ENCODE results near the gene KIFBP. TPM values are rescaled to one million over a fixed set of nuclear protein-coding genes. Genes with fewer than 3 reads are reported as not detected.

KIFBP gene
- 10 to 100 TPM; 48.2 to 58.9 TPM for total RNA-seq

GRCh38 chr10:68988530-68989316 lies at the start of gene KIFBP:
Gene KIFBP, plus strand, starts transcription at chr10:68988803. Its CDS starts 30 bp downstream, at chr10:68988833.

GRCh38 chr10:68955832-68956532 lies 32.6 kb upstream of the KIFBP start, which contains the start of gene DDX21:
Gene DDX21, plus strand, starts transcription at chr10:68956170. Its CDS starts 56 bp downstream, at chr10:68956226.

Other genes with a start within 250 kb of the KIFBP start
- under 1 TPM; under 0.01 to 0.34 TPM for gene STOX1, start 161.3 kb upstream of the KIFBP start, total RNA-seq
- 10 to 100 TPM; 22.4 to 26.0 TPM for gene DDX50, start 87.5 kb upstream of the KIFBP start, total RNA-seq
- 10 to 100 TPM; 44.4 to 92.6 TPM for gene DDX21, start 32.6 kb upstream of the KIFBP start, total RNA-seq
- gene SRGN, start 99.3 kb downstream of the KIFBP start, total RNA-seq: 10 to 100 TPM; 43.6 to 52.0 TPM
- 10 to 100 TPM; 33.7 to 47.6 TPM for gene VPS26A, start 135.4 kb downstream of the KIFBP start, total RNA-seq
- 10 to 100 TPM; 25.5 to 39.3 TPM for gene SUPV3L1, start 191.4 kb downstream of the KIFBP start, total RNA-seq
- gene HKDC1, start 231.5 kb downstream of the KIFBP start, total RNA-seq: 10 to 100 TPM in 1 of 2 donors, 1 to 10 TPM in 1; 3.3 to 23.1 TPM